AG09309 (cell line): Measurements from ENCODE around the gene MYLK.

Experiments
- DNase-seq: peaks from one replicate; pipeline ENCODE4 v3.0.0-alpha.2; 2010; ENCODE audit warnings: low read depth
- H3K4me3 ChIP-seq: 2 replicates; pipeline ENCODE4 v1.5.1; 2011; ENCODE audit warnings: mild to moderate bottlenecking, low read depth, low read length, moderate library complexity; ENCODE audit not compliant: control insufficient read depth
- CTCF ChIP-seq: IDR thresholded peaks from 2 replicates; pipeline ENCODE4 v1.5.1; 2011; ENCODE audit warnings: mild to moderate bottlenecking, low read depth, low read length, inconsistent platforms; ENCODE audit not compliant: insufficient read depth, control insufficient read depth; ENCODE audit errors: missing control alignments

MYLK gene

GRCh38 chr3:123776071-123776782 lies 107.9 kb downstream of the MYLK start:
- no peak overlapping the region for H3K4me3 ChIP-seq
- DNase-seq, result no peak
- no peak for TF ChIP-seq CTCF

- no peak overlapping the region for H3K4me3 ChIP-seq
- DNase-seq, result no peak
- no peak for TF ChIP-seq CTCF
Measured at GRCh38 chr3:123774474-123774873, 109.7 kb downstream of the MYLK start.

GRCh38 chr3:123773681-123774431 lies 110.3 kb downstream of the MYLK start:
- no peak for TF ChIP-seq CTCF
- no peak overlapping the region for H3K4me3 ChIP-seq
- DNase-seq, result peak; percentile 97

GRCh38 chr3:123769356-123769743 lies 114.8 kb downstream of the MYLK start:
- no peak for DNase-seq
- no peak overlapping the region for H3K4me3 ChIP-seq
- no peak for TF ChIP-seq CTCF

GRCh38 chr3:123768480-123769355 lies 115.4 kb downstream of the MYLK start:
- no peak for DNase-seq
- H3K4me3 ChIP-seq, result no peak overlapping the region
- TF ChIP-seq CTCF, result no peak

GRCh38 chr3:123767564-123768292 lies 116.4 kb downstream of the MYLK start:
- no peak for TF ChIP-seq CTCF
- DNase-seq, result no peak
- H3K4me3 ChIP-seq, result no peak overlapping the region
